ENCODE data around the gene RTN3. TPM values are rescaled to one million over a fixed set of nuclear protein-coding genes. Genes with fewer than 3 reads are reported as not detected.

Gene RTN3
- total and polyA plus RNA-seq, 9 of the 15 experiments (the other 6 are each of a cell fraction or from before 2014, with no cell fraction given) = 41.6 to 169 (median 93.5) TPM

- TF ChIP-seq GTF2A2 (tag; IDR thresholded peaks at IDR 0.05) (no peak), THRB (CRISPR knock-in tag; conservative IDR thresholded peaks at IDR 0.05) (no peak), SMAD3 (CRISPR knock-in tag; conservative IDR thresholded peaks at IDR 0.05) (no peak), TEAD4 (IDR thresholded peaks at IDR 0.05; ENCODE audit: low read length) (no peak), TEAD4 (CRISPR knock-in tag; IDR thresholded peaks at IDR 0.05; ENCODE audit: borderline replicate concordance) (no peak)
Observed at GRCh38 chr11:63719001-63719400, 37.7 kb downstream of the RTN3 start (continued).

- in situ Hi-C loops (cut with MboI) (no loop called here), intact Hi-C loops (cut with micrococcal nuclease) (no loop called here)
- peak; percentile 74 for ATAC-seq
- peak; percentile 69 for FAIRE-seq
- no peak overlapping the region for H2AFZ ChIP-seq (ENCODE audit: low read depth, low read length)
- H3K9me1 ChIP-seq (ENCODE audit: control insufficient read depth, insufficient read depth, low read length) = no peaks in the 10 kb centered on the region
- CTCF ChIA-PET (ENCODE audit: low intra/inter-chr PET ratio) = no interaction called here
- H3K4me1 ChIP-seq (replicated peaks in 1 of 2; ENCODE audit: control insufficient read depth in 2 of 2, insufficient read depth in 2 of 2, low read length in 2 of 2) = peaks cover 0 to 6% of the 10 kb centered on the region in 2 experiments; a peak in 2 of 5 replicates
- peaks cover 21% of the 10 kb centered on the region; the same call in 2 of the 3 replicates for H3K36me3 ChIP-seq (ENCODE audit: control insufficient read depth, insufficient read depth, low read length)
- BruUV-seq (replicated peaks) = no TSS peak
- H3K9me3 ChIP-seq (replicated peaks; ENCODE audit: control insufficient read depth, insufficient read depth, low read depth, low read length) = no peaks in the 10 kb centered on the region
- peak in 1 of 4 experiments; percentile 58 for DNase-seq (ENCODE audit: extremely low read depth in 1 of 4, low spot score in 3 of 4)
- H3K9ac ChIP-seq (ENCODE audit: insufficient read depth in 1 of 2, low read depth in 2 of 2, low read length in 2 of 2) = no peak overlapping the region
- H3K4me3 ChIP-seq = no peak overlapping the region
- WGBS (ENCODE audit: insufficient coverage, low coverage, missing lambda C conversion rate) = 13% methylated on average over 2 of the region's 2 CpGs
- peaks cover 59% of the 10 kb centered on the region for H3K79me2 ChIP-seq (ENCODE audit: control insufficient read depth, insufficient read depth, low read length)
- POLR2A ChIA-PET = interaction anchor here (1.0 to 1.9 kb wide), 2 partner anchors 11 to 25 kb away, joined by 3 to 5 read pairs; no protein-coding TSS in a partner anchor
- H3K27me3 ChIP-seq (ENCODE audit: control insufficient read depth in 2 of 2, insufficient read depth in 2 of 2, low read length in 2 of 2) = no peaks in the 10 kb centered on the region
- TF ChIP-seq PHF20 (IDR thresholded peaks at IDR 0.05; ENCODE audit: partially characterized antibody) (no peak), FOXK2 (conservative IDR thresholded peaks at IDR 0.05 in 1 of 2, IDR thresholded peaks at IDR 0.05 in 1 of 2; ENCODE audit: low read depth in 2 of 2) (no peak), NFIC (IDR thresholded peaks at IDR 0.05) (peak; percentile 81), MCM7 (IDR thresholded peaks at IDR 0.05) (no peak), MBD2 (IDR thresholded peaks at IDR 0.05; ENCODE audit: borderline replicate concordance, low read depth) (no peak), THAP12 (CRISPR knock-in tag; IDR thresholded peaks at IDR 0.05) (no peak), SMAD3 (CRISPR knock-in tag; conservative IDR thresholded peaks at IDR 0.05) (no peak)
- no peak overlapping the region for H3K27ac ChIP-seq (ENCODE audit: extremely low read depth, low read depth, low read length)
- no peak overlapping the region for H3K4me2 ChIP-seq (ENCODE audit: insufficient read depth, low read length)
- H4K20me1 ChIP-seq (replicated peaks; ENCODE audit: control insufficient read depth, insufficient read depth, low read length) = peaks cover 13% of the 10 kb centered on the region; the same call in 1 of the 2 replicates
Observed at GRCh38 chr11:63719987-63720386, 38.7 kb downstream of the RTN3 start.

Data from K562 (cell line).